Osteoblast (primary cell): ENCODE data around the gene ITIH5. TPM values are rescaled to one million over a fixed set of nuclear protein-coding genes. Genes with fewer than 3 reads are reported as not detected.

Experiments
- DNase-seq: peaks from one replicate; pipeline ENCODE4 v3.0.0; 2011; ENCODE audit warnings: low spot score, mixed read lengths; ENCODE audit not compliant: insufficient read length; ENCODE audit errors: missing footprints
- H2AFZ ChIP-seq: 2 replicates; pipeline ENCODE4 v1.6.0; 2011; ENCODE audit warnings: mild to moderate bottlenecking, low read length
- H3K27ac ChIP-seq: 2 replicates; pipeline ENCODE4 v1.5.1; 2011; ENCODE audit warnings: mild to moderate bottlenecking, low read depth, low read length, moderate library complexity
- H3K27me3 ChIP-seq: 2 replicates; pipeline ENCODE4 v1.6.0; 2012; ENCODE audit warnings: mild to moderate bottlenecking, control low read depth, inconsistent platforms, low read length, moderate library complexity; ENCODE audit not compliant: insufficient read depth
- H3K36me3 ChIP-seq: 2 replicates; pipeline ENCODE4 v1.5.1; 2011; ENCODE audit warnings: mild to moderate bottlenecking, low read length, control low read depth, moderate library complexity; ENCODE audit not compliant: insufficient read depth
- H3K4me1 ChIP-seq: 2 replicates; pipeline ENCODE4 v1.5.1; 2011; ENCODE audit warnings: mild to moderate bottlenecking, low read length, control low read depth, moderate library complexity; ENCODE audit not compliant: insufficient read depth
- H3K4me2 ChIP-seq: 2 replicates; pipeline ENCODE4 v1.6.0; 2011; ENCODE audit warnings: mild to moderate bottlenecking, low read length; ENCODE audit not compliant: insufficient read depth
- H3K4me3 ChIP-seq: fragments of 200-600 bp; sonication (generic); 3 replicates; pipeline ENCODE4 v1.5.1; 2012; ENCODE audit warnings: mild to moderate bottlenecking, low read length, inconsistent platforms; ENCODE audit not compliant: insufficient read depth
- H3K79me2 ChIP-seq: 2 replicates; pipeline ENCODE4 v1.6.0; 2012; ENCODE audit warnings: mild to moderate bottlenecking, low read length, control low read depth, inconsistent platforms; ENCODE audit not compliant: insufficient read depth
- H3K9me3 ChIP-seq: 2 replicates; pipeline ENCODE4 v1.5.1; 2011; ENCODE audit warnings: low read depth, low read length, control low read depth
- H4K20me1 ChIP-seq: 2 replicates; pipeline ENCODE4 v1.6.0; 2012; ENCODE audit warnings: mild to moderate bottlenecking, low read length, control low read depth; ENCODE audit not compliant: insufficient read depth
- CTCF ChIP-seq: IDR thresholded peaks from 2 replicates; pipeline ENCODE4 v1.5.1; 2011; ENCODE audit warnings: mild to moderate bottlenecking, low read depth, low read length, moderate library complexity; ENCODE audit errors: extremely low read depth
- total RNA-seq: library from RNA; depleted of rRNA; stranded (reverse); fragments of >200 nt; gene quantifications from 2 replicates; pipeline ENCODE4 v1.2.3, GENCODE V29; 2012

The ITIH5 gene
- total RNA-seq, 1 donor = 2.2 TPM

GRCh38 chr10:7705341-7705740, 38.6 kb upstream of the ITIH5 start:
- no peaks in the 10 kb centered on the region for H3K79me2 ChIP-seq

GRCh38 chr10:7704071-7705016, 37.6 kb upstream of the ITIH5 start:
- Histone ChIP-seq H3K4me2 (no peak overlapping the region), H2AFZ (no peak overlapping the region), H3K27ac (no peak overlapping the region), H3K27me3 (no peaks in the 10 kb centered on the region), H3K9me3 (no peaks in the 10 kb centered on the region), H4K20me1 (no peaks in the 10 kb centered on the region), H3K79me2 (no peaks in the 10 kb centered on the region), H3K4me1 (no peaks in the 10 kb centered on the region), H3K4me3 (no peak overlapping the region), H3K36me3 (no peaks in the 10 kb centered on the region)
- no peak for TF ChIP-seq CTCF
- DNase-seq = no peak

More at GRCh38 chr10:7705341-7705740, 38.6 kb upstream of the ITIH5 start:
- no peak for TF ChIP-seq CTCF
- no peaks in the 10 kb centered on the region for H4K20me1 ChIP-seq
- H3K4me1 ChIP-seq = no peaks in the 10 kb centered on the region
- no peak overlapping the region for H3K4me2 ChIP-seq
- H2AFZ ChIP-seq = no peak overlapping the region
- H3K4me3 ChIP-seq = no peak overlapping the region
- no peaks in the 10 kb centered on the region for H3K36me3 ChIP-seq
- no peak overlapping the region for H3K27ac ChIP-seq
- no peaks in the 10 kb centered on the region for H3K27me3 ChIP-seq
- no peaks in the 10 kb centered on the region for H3K9me3 ChIP-seq
- no peak for DNase-seq

- H3K27ac ChIP-seq = no peak within 1 kb of the TSS
- H3K9me3 ChIP-seq = no peaks in the 10 kb centered on the region
- no peak within 1 kb of the TSS for H2AFZ ChIP-seq
- no peak for DNase-seq
- H4K20me1 ChIP-seq = no peaks in the 10 kb centered on the region
- no peaks in the 10 kb centered on the region for H3K27me3 ChIP-seq
- H3K4me1 ChIP-seq = no peaks in the 10 kb centered on the region
- H3K79me2 ChIP-seq = no peaks in the 10 kb centered on the region
- TF ChIP-seq CTCF = no peak
- H3K4me2 ChIP-seq = no peak within 1 kb of the TSS
- H3K36me3 ChIP-seq = no peaks in the 10 kb centered on the region
- no peak within 1 kb of the TSS for H3K4me3 ChIP-seq
Measured at GRCh38 chr10:7703140-7703539, 36.4 kb upstream of the ITIH5 start, which contains the start of gene ITIH2. Gene ITIH2, plus strand, starts transcription at chr10:7703316. Its CDS starts 119 bp downstream, at chr10:7703435.

GRCh38 chr10:7702288-7702812, 35.6 kb upstream of the ITIH5 start:
- no peaks in the 10 kb centered on the region for H3K4me1 ChIP-seq
- no peak overlapping the region for H3K4me2 ChIP-seq
- no peak for TF ChIP-seq CTCF
- H3K36me3 ChIP-seq = no peaks in the 10 kb centered on the region
- no peaks in the 10 kb centered on the region for H3K27me3 ChIP-seq
- H3K4me3 ChIP-seq = no peak overlapping the region
- no peaks in the 10 kb centered on the region for H4K20me1 ChIP-seq
- no peak overlapping the region for H3K27ac ChIP-seq
- no peaks in the 10 kb centered on the region for H3K9me3 ChIP-seq
- no peak overlapping the region for H2AFZ ChIP-seq
- DNase-seq = no peak
- H3K79me2 ChIP-seq = no peaks in the 10 kb centered on the region
